GM19452 (cell line): ENCODE results near the gene MCF2L.
"Not testable (repeated sequence)": the region's sequence is repeated elsewhere in the genome, so short reads cannot be mapped to it uniquely, and the experiment has no call there.

ENCODE experiments used
- ATAC-seq: cut with Tn5 transposase; IDR thresholded peaks from one replicate; pipeline ENCODE4 v1.9.1; 2021; ENCODE audit not compliant: unreplicated experiment

The MCF2L gene

DNA sequence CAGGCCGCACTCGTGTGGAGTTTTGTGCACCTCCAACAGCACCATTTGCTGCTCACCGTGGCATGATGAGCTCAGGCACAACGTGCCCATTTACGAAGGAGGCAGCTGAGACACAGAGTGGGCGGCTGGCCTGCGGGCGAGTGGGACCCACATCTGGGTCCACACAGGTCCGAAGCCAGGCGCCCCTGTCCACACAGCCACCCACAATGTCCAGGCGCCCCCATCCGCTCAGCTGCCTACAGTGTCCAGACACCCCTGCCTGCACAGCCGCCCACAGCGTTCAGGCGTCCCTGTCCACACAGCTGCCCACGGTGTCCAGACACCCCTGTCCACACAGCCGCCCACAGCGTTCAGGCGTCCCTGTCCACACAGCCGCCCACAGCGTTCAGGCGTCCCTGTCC is 94.1 kb downstream of the MCF2L start:
- no peak for ATAC-seq

- no peak for ATAC-seq
These were observed 95.1 kb downstream of the MCF2L start for GRCh38 chr13:113064000-113064533.

- no peak for ATAC-seq
These were observed 95.8 kb downstream of the MCF2L start for GRCh38 chr13:113064534-113065405.

DNA sequence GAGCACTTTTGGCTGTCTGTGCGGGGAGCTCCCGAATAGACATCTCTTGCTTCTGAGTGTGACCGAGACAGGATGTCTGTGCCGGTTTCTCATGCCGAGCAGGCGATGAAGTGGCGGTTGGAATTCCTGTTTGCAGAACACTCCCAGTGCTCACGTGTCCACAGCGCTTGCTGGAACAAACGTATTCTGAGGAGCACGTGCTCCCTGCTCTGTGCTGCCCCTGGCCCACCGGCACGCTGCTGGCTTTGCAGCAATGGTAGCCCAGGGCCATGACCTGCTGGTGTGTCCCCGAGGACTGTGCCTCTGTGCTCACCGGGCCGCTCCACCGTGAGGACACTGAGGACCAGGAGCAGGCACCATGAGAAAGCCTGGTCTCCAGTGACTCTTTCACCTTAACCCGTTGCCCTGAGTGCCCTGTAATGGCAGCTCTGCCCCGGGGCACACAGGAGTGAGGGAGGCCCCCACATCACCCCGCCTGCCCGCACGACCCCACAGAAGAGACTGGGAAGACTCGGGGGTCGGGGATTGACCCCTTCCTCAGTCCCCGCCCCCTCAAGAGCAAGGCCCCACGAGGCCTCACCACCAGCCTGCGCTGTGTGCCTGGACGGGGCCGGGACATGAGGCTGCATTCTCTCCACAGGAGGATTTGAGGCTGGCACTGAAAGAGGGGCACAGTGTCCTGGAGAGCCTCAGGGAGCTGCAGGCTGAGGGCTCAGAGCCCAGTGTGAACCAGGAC is 96.6 kb downstream of the MCF2L start:
- no peak for ATAC-seq

- no peak for ATAC-seq
These were observed 97.1 kb downstream of the MCF2L start for GRCh38 chr13:113066142-113066455.

DNA sequence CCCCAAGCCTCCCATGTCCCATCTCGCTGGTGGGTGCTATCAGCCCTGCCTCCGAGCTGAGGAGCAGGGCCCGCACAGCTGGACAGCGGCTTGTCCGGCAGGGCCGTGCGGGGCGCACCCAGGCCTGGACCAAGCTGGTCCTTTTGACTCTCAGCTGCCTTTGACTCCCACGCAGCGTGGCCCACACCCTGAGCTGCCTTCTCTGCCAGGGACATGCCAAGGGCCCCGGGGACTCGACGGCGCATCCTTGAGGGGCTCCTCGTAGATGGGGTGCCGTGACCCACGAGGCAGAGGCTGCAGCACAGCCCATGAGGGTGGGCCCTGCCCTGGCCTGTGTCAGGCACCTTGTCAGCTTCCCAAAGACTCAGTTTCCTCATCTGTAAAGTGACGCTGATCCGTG is 97.7 kb downstream of the MCF2L start:
- no peak for ATAC-seq

- ATAC-seq = no peak
These were observed 101.1 kb downstream of the MCF2L start for GRCh38 chr13:113069861-113070805.

DNA sequence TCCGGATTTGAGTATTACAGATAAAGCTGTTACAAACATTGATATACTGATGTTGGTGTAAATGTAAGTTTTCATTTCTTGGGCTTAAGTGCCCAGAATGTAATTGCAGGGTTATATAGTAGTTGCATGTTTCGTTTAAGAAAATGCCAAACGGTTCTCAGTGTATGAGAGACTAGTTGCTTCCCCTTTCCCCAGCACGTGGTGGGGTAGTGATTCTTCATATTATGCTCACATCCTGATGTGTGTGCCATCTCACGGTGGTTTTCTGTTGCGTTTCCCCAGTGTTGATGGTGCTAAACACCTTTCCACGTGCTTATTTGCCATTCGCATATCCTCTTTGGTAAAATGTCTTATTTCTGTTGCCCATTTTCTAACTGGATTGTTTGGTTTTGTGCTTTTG is 101.8 kb downstream of the MCF2L start:
- no peak for ATAC-seq

DNA sequence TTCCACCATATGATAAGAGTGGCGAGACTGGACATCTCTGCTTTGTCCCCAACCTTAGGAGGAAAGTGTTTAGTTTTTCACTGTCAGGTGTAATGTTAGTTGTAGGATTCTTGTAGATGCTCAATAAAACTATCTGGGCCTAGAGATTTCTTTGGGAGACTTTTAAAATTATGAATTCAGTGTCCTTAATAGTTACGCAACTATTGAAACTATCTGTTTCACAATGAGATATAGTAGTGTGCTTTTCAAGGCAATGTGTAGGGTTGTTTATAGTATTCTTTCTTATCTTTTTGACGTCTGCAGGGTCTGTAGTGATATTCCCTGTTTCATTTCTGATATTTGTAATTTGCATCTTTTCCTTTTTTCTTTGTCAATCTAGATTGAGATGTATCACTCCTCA is 103.4 kb downstream of the MCF2L start:
- no peak for ATAC-seq

- no peak for ATAC-seq
These were observed 104.9 kb downstream of the MCF2L start for GRCh38 chr13:113073942-113074341.

- ATAC-seq = no peak
These were observed 105.4 kb downstream of the MCF2L start for GRCh38 chr13:113074401-113074800.

GRCh38 chr13:113074876-113075275 is 105.9 kb downstream of the MCF2L start:
- ATAC-seq = no peak

- no peak for ATAC-seq
These were observed 106.7 kb downstream of the MCF2L start for GRCh38 chr13:113075711-113076110.

- ATAC-seq = no peak
These were observed 107.8 kb downstream of the MCF2L start for GRCh38 chr13:113076681-113077401.

GRCh38 chr13:113077566-113077952 is 108.5 kb downstream of the MCF2L start:
- no peak for ATAC-seq

DNA sequence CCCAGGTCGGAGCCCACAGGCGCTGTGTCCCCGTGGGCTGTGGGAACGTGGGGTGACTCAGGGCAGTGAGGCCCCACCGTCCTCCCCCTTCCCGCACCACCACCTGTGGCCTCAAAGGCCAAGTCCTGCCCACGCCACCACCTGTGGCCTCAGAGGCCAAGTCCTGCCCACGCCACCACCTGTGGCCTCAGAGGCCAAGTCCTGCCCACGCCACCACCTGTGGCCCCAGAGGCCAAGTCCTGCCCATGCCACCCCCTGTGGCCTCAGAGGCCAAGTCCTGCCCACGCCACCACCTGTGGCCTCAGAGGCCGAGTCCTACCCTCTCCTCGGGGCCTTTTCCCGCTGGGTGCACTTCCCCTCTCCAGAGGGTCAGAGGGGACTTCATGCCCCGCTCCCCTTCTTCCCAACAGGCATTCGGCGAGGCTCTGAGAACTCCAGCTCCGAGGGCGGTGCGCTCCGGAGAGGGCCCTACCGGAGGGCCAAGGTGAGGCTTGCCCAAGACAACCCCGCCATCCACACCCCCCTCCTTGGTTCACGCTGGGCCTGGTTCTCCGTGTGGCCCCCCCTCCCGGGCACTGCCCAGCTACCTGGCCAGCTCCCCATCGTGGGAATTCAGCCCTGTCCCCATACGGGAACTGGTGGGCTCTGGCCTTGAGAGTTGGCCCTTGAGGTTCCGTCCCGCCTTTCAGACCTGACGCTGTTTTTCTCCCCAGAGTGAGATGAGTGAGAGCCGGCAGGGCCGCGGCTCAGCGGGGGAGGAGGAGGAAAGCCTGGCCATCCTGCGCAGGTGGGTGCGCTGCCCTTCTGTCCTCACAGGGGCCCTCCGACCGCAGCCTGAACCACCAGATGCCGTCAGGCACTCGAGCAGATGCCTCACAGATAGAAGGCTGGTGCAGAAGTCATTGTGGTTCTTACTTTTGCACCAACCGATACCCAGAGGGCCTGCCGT is 109.2 kb downstream of the MCF2L start:
- ATAC-seq = no peak

DNA sequence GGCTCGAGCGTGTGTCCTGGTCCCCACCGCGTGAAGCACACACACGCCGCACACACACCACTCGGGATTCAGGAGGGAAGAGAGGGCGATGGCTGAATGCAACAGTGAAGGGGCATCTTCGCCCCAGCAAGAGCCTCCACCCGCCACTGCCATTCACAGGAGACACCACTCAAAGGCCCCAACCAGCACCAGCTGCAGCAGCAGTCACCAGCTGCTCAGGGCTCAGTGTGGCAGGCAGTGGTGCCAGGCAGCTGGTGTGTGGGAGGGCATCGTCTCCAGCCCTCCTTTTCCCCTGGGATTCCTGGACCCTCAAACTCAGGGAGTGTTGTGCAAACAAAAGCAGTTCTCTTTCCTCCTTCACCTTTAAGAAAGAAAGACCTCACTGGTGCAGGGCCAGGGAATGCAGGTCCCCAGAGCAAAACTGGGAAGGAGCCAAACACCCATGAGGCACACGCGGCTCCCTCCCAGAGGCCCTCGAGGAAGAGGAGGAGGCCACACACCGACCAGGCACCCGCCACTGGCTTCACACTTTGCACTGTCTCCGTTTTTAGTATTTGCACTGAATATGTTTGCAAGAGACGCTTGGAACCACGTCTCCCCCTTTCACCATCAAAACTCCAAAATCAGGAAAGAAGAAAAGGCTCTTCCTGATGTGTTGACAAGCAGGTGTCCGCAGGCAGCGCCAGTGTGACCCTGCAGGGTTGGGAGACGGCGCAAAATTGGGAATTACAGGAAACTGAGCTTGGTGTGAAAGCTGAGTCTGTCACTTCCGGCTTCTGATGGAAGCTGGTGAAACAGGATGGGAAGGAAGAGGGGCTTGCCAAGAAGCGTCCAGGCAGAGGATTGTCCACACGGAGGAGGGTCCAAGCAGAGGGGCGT is 110.1 kb downstream of the MCF2L start:
- no peak for ATAC-seq

DNA sequence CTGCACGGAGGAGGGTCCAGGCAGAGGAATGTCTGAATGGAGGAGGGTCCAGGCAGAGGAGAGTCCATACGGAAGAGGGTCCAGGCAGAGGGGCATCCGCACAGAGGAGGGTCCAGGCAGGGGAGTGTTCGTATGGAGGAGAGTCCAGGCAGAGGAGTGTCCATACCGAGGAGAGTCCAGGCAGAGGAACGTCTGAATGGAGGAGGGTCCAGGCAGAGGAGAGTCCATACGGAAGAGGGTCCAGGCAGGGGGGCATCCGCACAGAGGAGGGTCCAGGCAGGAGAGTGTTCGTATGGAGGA is 110.7 kb downstream of the MCF2L start:
- not testable (repeated sequence) for ATAC-seq
